ENCODE data around the gene PRKD1.

The PRKD1 gene

GRCh38 chr14:29814156-29815015 is 113.3 kb downstream of the PRKD1 start:
- Histone ChIP-seq H3K9me3 (ENCODE audit: control extremely low read depth in 1 of 5, control insufficient read depth in 4 of 5, insufficient read depth in 2 of 5, low read depth in 1 of 5, low read length in 4 of 5) (no peaks in the 10 kb centered on the region), H3K27ac (ENCODE audit: insufficient read depth in 1 of 2, low read depth in 1 of 2, low read length in 2 of 2, poor library complexity in 1 of 2, severe bottlenecking in 2 of 2) (no peak overlapping the region), H3K27me3 (replicated peaks in 2 of 5; ENCODE audit: control insufficient read depth in 4 of 5, insufficient read depth in 5 of 5, low read length in 4 of 5) (no peaks in the 10 kb centered on the region), H3K4me3 (ENCODE audit: control insufficient read depth in 1 of 7, extremely low read depth in 1 of 7, insufficient read depth in 4 of 7, low read depth in 2 of 7, low read length in 6 of 7) (no peak overlapping the region), H3K36me3 (ENCODE audit: control insufficient read depth in 4 of 4, insufficient read depth in 4 of 4, low read length in 3 of 4) (no peaks in the 10 kb centered on the region), H3K4me1 (ENCODE audit: control extremely low read depth in 1 of 4, control insufficient read depth in 4 of 4, insufficient read depth in 4 of 4, low read length in 3 of 4) (no peaks in the 10 kb centered on the region)
- WGBS (ENCODE audit: insufficient coverage): 90% methylated on average over 3 of the region's 6 CpGs
- DNase-seq: no peak
- POLR2A ChIA-PET: no interaction called here
- CTCF ChIA-PET: no interaction called here

DNA sequence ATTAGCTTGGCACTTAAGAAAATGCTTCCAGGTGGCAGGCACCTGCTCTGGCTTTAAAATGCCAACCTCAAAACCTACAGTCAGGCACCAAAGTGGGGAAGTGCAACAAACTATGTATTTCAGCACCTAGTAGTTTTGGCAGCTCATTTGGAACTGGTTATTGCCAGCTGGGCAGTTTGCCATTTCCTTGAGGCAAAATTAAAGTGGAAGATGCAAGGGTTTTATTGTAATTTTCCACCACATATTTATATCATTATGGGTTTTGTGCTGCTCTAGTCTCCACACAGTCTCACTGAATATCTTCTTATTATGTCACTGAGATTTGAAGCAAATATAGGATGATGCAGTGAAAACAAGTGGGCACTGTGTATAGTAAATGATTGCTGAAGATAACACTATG is 117.0 kb downstream of the PRKD1 start:
- DNase-seq: no peak
- ChIA-PET POLR2A (no interaction called here), CTCF (no interaction called here)
- no peaks in the 10 kb centered on the region for H3K4me1 ChIP-seq (ENCODE audit: control extremely low read depth in 1 of 4, control insufficient read depth in 4 of 4, insufficient read depth in 4 of 4, low read length in 3 of 4)
- no peak overlapping the region for H3K27ac ChIP-seq (ENCODE audit: insufficient read depth in 1 of 2, low read depth in 1 of 2, low read length in 2 of 2, poor library complexity in 1 of 2, severe bottlenecking in 2 of 2)
- no peaks in the 10 kb centered on the region for H3K27me3 ChIP-seq (replicated peaks in 2 of 5; ENCODE audit: control insufficient read depth in 4 of 5, insufficient read depth in 5 of 5, low read length in 4 of 5)
- H3K4me3 ChIP-seq (ENCODE audit: control insufficient read depth in 1 of 7, extremely low read depth in 1 of 7, insufficient read depth in 4 of 7, low read depth in 2 of 7, low read length in 6 of 7): no peak overlapping the region
- H3K36me3 ChIP-seq (ENCODE audit: control insufficient read depth in 4 of 4, insufficient read depth in 4 of 4, low read length in 3 of 4): no peaks in the 10 kb centered on the region
- H3K9me3 ChIP-seq (ENCODE audit: control extremely low read depth in 1 of 5, control insufficient read depth in 4 of 5, insufficient read depth in 2 of 5, low read depth in 1 of 5, low read length in 4 of 5): no peaks in the 10 kb centered on the region

- H3K9me3 ChIP-seq (ENCODE audit: control extremely low read depth in 1 of 5, control insufficient read depth in 4 of 5, insufficient read depth in 2 of 5, low read depth in 1 of 5, low read length in 4 of 5): no peaks in the 10 kb centered on the region
- no peak overlapping the region for H3K27ac ChIP-seq (ENCODE audit: insufficient read depth in 1 of 2, low read depth in 1 of 2, low read length in 2 of 2, poor library complexity in 1 of 2, severe bottlenecking in 2 of 2)
- ChIA-PET CTCF (no interaction called here), POLR2A (no interaction called here)
- no peak overlapping the region for H3K4me3 ChIP-seq (ENCODE audit: control insufficient read depth in 1 of 7, extremely low read depth in 1 of 7, insufficient read depth in 4 of 7, low read depth in 2 of 7, low read length in 6 of 7)
- H3K27me3 ChIP-seq (replicated peaks in 2 of 5; ENCODE audit: control insufficient read depth in 4 of 5, insufficient read depth in 5 of 5, low read length in 4 of 5): no peaks in the 10 kb centered on the region
- H3K4me1 ChIP-seq (ENCODE audit: control extremely low read depth in 1 of 4, control insufficient read depth in 4 of 4, insufficient read depth in 4 of 4, low read length in 3 of 4): no peaks in the 10 kb centered on the region
- WGBS (ENCODE audit: insufficient coverage): 100% methylated on average over 2 of the region's 3 CpGs
- no peak for DNase-seq
- no peaks in the 10 kb centered on the region for H3K36me3 ChIP-seq (ENCODE audit: control insufficient read depth in 4 of 4, insufficient read depth in 4 of 4, low read length in 3 of 4)
Measured at GRCh38 chr14:29810064-29810463, 117.6 kb downstream of the PRKD1 start.

DNA sequence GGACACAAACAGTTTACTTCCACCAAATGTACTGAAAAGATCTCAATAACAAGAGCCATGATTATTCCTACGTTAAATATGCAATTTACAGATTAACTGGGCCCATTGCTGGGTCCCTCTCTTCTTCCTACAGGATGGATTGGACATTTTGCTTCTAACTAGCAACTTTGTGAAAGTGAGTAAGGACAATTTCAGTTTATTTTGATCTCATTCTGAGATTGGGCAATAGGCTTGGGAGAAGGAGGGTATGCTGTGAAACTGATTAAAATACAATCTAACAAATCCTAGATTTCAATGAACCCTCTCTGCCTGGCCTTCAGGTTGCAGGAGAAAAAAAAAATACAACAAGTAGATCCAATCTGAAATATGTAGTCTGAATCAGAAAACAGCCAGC is 121.5 kb downstream of the PRKD1 start:
- ChIA-PET CTCF (no interaction called here), POLR2A (no interaction called here)
- Histone ChIP-seq H3K27ac (ENCODE audit: insufficient read depth in 1 of 2, low read depth in 1 of 2, low read length in 2 of 2, poor library complexity in 1 of 2, severe bottlenecking in 2 of 2) (no peak overlapping the region), H3K4me1 (ENCODE audit: control extremely low read depth in 1 of 4, control insufficient read depth in 4 of 4, insufficient read depth in 4 of 4, low read length in 3 of 4) (no peaks in the 10 kb centered on the region), H3K4me3 (ENCODE audit: control insufficient read depth in 1 of 7, extremely low read depth in 1 of 7, insufficient read depth in 4 of 7, low read depth in 2 of 7, low read length in 6 of 7) (no peak overlapping the region), H3K9me3 (ENCODE audit: control extremely low read depth in 1 of 5, control insufficient read depth in 4 of 5, insufficient read depth in 2 of 5, low read depth in 1 of 5, low read length in 4 of 5) (no peaks in the 10 kb centered on the region), H3K27me3 (replicated peaks in 2 of 5; ENCODE audit: control insufficient read depth in 4 of 5, insufficient read depth in 5 of 5, low read length in 4 of 5) (no peaks in the 10 kb centered on the region), H3K36me3 (ENCODE audit: control insufficient read depth in 4 of 4, insufficient read depth in 4 of 4, low read length in 3 of 4) (no peaks in the 10 kb centered on the region)
- no peak for DNase-seq
- 67% methylated on average over 1 of the region's 1 CpG for WGBS (ENCODE audit: insufficient coverage)

- H3K9me3 ChIP-seq (ENCODE audit: control extremely low read depth in 1 of 5, control insufficient read depth in 4 of 5, insufficient read depth in 2 of 5, low read depth in 1 of 5, low read length in 4 of 5): no peaks in the 10 kb centered on the region
- no peak overlapping the region for H3K27ac ChIP-seq (ENCODE audit: insufficient read depth in 1 of 2, low read depth in 1 of 2, low read length in 2 of 2, poor library complexity in 1 of 2, severe bottlenecking in 2 of 2)
- WGBS (ENCODE audit: insufficient coverage): 100% methylated on average over 1 of the region's 4 CpGs
- ChIA-PET POLR2A (no interaction called here), CTCF (no interaction called here)
- no peaks in the 10 kb centered on the region for H3K36me3 ChIP-seq (ENCODE audit: control insufficient read depth in 4 of 4, insufficient read depth in 4 of 4, low read length in 3 of 4)
- peak in 2 of 3 donors; percentile 4 to 34 for DNase-seq
- H3K4me1 ChIP-seq (ENCODE audit: control extremely low read depth in 1 of 4, control insufficient read depth in 4 of 4, insufficient read depth in 4 of 4, low read length in 3 of 4): no peaks in the 10 kb centered on the region
- no peaks in the 10 kb centered on the region for H3K27me3 ChIP-seq (replicated peaks in 2 of 5; ENCODE audit: control insufficient read depth in 4 of 5, insufficient read depth in 5 of 5, low read length in 4 of 5)
- H3K4me3 ChIP-seq (ENCODE audit: control insufficient read depth in 1 of 7, extremely low read depth in 1 of 7, insufficient read depth in 4 of 7, low read depth in 2 of 7, low read length in 6 of 7): no peak overlapping the region
Measured at GRCh38 chr14:29805415-29806123, 122.1 kb downstream of the PRKD1 start.

DNA sequence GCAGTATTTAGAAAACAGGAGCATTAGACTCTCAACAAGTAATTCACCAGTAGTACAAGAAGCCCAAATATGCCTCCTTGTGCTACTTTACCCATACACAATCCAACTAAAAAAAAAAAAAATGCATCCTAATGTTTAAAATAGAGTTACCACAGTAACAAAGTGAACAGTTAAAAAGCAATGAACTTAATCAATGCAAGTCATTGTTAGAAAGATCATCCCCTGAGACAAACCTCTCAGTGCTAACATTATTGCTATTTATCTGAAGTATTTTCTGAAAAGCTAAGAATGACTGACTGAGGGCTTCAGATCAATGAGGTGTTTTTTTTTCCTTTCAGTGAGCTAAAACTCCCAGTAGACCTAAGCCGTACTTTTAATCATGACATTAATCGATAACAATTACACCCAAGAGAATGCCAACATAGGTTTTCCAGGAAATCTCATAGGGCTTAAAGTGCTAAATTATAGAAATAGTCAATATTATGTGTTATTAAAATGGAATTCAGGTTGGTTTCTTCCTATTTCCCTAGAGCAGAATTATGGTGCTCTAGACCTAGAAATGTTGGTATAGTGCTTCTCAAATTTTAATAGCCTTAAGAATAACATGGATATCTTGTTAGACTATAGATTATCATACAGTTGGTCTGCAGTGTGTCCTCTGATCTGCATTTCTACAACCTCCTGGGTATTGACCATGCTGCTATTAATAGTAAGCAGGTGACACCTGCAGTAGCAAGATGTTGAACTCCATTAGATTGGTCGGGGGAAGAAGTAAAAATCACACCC is 123.0 kb downstream of the PRKD1 start:
- Histone ChIP-seq H3K4me3 (ENCODE audit: control insufficient read depth in 1 of 7, extremely low read depth in 1 of 7, insufficient read depth in 4 of 7, low read depth in 2 of 7, low read length in 6 of 7) (no peak overlapping the region), H3K27me3 (replicated peaks in 2 of 5; ENCODE audit: control insufficient read depth in 4 of 5, insufficient read depth in 5 of 5, low read length in 4 of 5) (no peaks in the 10 kb centered on the region), H3K36me3 (ENCODE audit: control insufficient read depth in 4 of 4, insufficient read depth in 4 of 4, low read length in 3 of 4) (no peaks in the 10 kb centered on the region), H3K4me1 (ENCODE audit: control extremely low read depth in 1 of 4, control insufficient read depth in 4 of 4, insufficient read depth in 4 of 4, low read length in 3 of 4) (no peaks in the 10 kb centered on the region), H3K27ac (ENCODE audit: insufficient read depth in 1 of 2, low read depth in 1 of 2, low read length in 2 of 2, poor library complexity in 1 of 2, severe bottlenecking in 2 of 2) (no peak overlapping the region), H3K9me3 (ENCODE audit: control extremely low read depth in 1 of 5, control insufficient read depth in 4 of 5, insufficient read depth in 2 of 5, low read depth in 1 of 5, low read length in 4 of 5) (no peaks in the 10 kb centered on the region)
- ChIA-PET POLR2A (no interaction called here), CTCF (no interaction called here)
- no peak for DNase-seq
- 100% methylated on average over 1 of the region's 3 CpGs for WGBS (ENCODE audit: insufficient coverage)

- Histone ChIP-seq H3K4me1 (ENCODE audit: control extremely low read depth in 1 of 4, control insufficient read depth in 4 of 4, insufficient read depth in 4 of 4, low read length in 3 of 4) (no peaks in the 10 kb centered on the region), H3K27ac (ENCODE audit: insufficient read depth in 1 of 2, low read depth in 1 of 2, low read length in 2 of 2, poor library complexity in 1 of 2, severe bottlenecking in 2 of 2) (no peak overlapping the region), H3K9me3 (ENCODE audit: control extremely low read depth in 1 of 5, control insufficient read depth in 4 of 5, insufficient read depth in 2 of 5, low read depth in 1 of 5, low read length in 4 of 5) (no peaks in the 10 kb centered on the region), H3K4me3 (ENCODE audit: control insufficient read depth in 1 of 7, extremely low read depth in 1 of 7, insufficient read depth in 4 of 7, low read depth in 2 of 7, low read length in 6 of 7) (no peak overlapping the region), H3K36me3 (ENCODE audit: control insufficient read depth in 4 of 4, insufficient read depth in 4 of 4, low read length in 3 of 4) (no peaks in the 10 kb centered on the region), H3K27me3 (replicated peaks in 2 of 5; ENCODE audit: control insufficient read depth in 4 of 5, insufficient read depth in 5 of 5, low read length in 4 of 5) (no peaks in the 10 kb centered on the region)
- POLR2A ChIA-PET: no interaction called here
- CTCF ChIA-PET: no interaction called here
- no peak for DNase-seq
Measured at GRCh38 chr14:29803045-29803444, 124.6 kb downstream of the PRKD1 start.

Measured in common myeloid progenitor, CD34-positive (primary cell).